OCI-LY1 (cell line): Measurements from ENCODE around the gene DNMT1.

Experiments used
- H2AFZ ChIP-seq: fragments of 200-600 bp; sonication (generic), shearing (Covaris generic); 2 replicates; pipeline ENCODE4 v1.6.0; 2014; ENCODE audit warnings: antibody characterized with exemption, mild to moderate bottlenecking, low read length
- H3F3A ChIP-seq: fragments of 200-600 bp; sonication (generic), shearing (Covaris generic); 2 replicates; pipeline ENCODE4 v1.6.0; 2014; ENCODE audit warnings: mild to moderate bottlenecking, antibody characterized with exemption, low read length, moderate library complexity; ENCODE audit not compliant: insufficient read depth
- H3K27ac ChIP-seq: fragments of 200-600 bp; sonication (generic); 2 replicates; pipeline ENCODE4 v1.5.1; 2014; ENCODE audit warnings: low read length, mixed run types, mild to moderate bottlenecking, low read depth; ENCODE audit not compliant: poor library complexity, severe bottlenecking
- H3K27me3 ChIP-seq: fragments of 200-600 bp; sonication (generic); 2 replicates; pipeline ENCODE4 v1.6.0; 2014; ENCODE audit warnings: antibody characterized with exemption, mild to moderate bottlenecking, low read length, moderate library complexity; ENCODE audit not compliant: insufficient read depth
- H3K36me3 ChIP-seq: fragments of 200-600 bp; sonication (generic); 2 replicates; pipeline ENCODE4 v1.6.1; 2014; ENCODE audit warnings: mild to moderate bottlenecking, antibody characterized with exemption, low read length, moderate library complexity, mixed read lengths; ENCODE audit not compliant: insufficient read depth
- H3K4me1 ChIP-seq: fragments of 200-600 bp; sonication (generic); 2 replicates; pipeline ENCODE4 v1.5.1; 2014; ENCODE audit warnings: mild to moderate bottlenecking, low read length, moderate library complexity; ENCODE audit not compliant: insufficient read depth, severe bottlenecking
- H3K4me2 ChIP-seq: fragments of 200-600 bp; sonication (generic), shearing (Covaris generic); 2 replicates; pipeline ENCODE4 v1.6.1; 2014; ENCODE audit warnings: low read length
- H3K4me3 ChIP-seq: fragments of 200-600 bp; sonication (generic); 2 replicates; pipeline ENCODE4 v1.5.1; 2014; ENCODE audit warnings: low read length, low read depth, mild to moderate bottlenecking, mixed read lengths; ENCODE audit not compliant: poor library complexity, severe bottlenecking
- H3K79me2 ChIP-seq: fragments of 200-600 bp; shearing (Covaris generic); 2 replicates; pipeline ENCODE4 v1.6.1; 2016; ENCODE audit warnings: mixed run types, low read length, mixed read lengths; ENCODE audit not compliant: insufficient read depth
- H3K9ac ChIP-seq: fragments of 200-600 bp; sonication (generic), shearing (Covaris generic); 2 replicates; pipeline ENCODE4 v1.6.1; 2014; ENCODE audit warnings: mild to moderate bottlenecking, low read length, mixed read lengths
- H3K9me2 ChIP-seq: fragments of 200-600 bp; sonication (generic), shearing (Covaris generic); 2 replicates; pipeline ENCODE4 v1.6.1; 2014; ENCODE audit warnings: low read depth, mild to moderate bottlenecking, low read length, mixed read lengths
- H3K9me3 ChIP-seq: fragments of 200-600 bp; shearing (Covaris generic); 2 replicates; pipeline ENCODE4 v1.6.1; 2014; ENCODE audit warnings: low read length, mixed read lengths
- H4K20me1 ChIP-seq: fragments of 200-600 bp; sonication (generic), shearing (Covaris generic); 2 replicates; pipeline ENCODE4 v1.6.0; 2016; ENCODE audit warnings: mild to moderate bottlenecking, low read length; ENCODE audit not compliant: insufficient read depth
- EZH2 ChIP-seq: fragments of 200-600 bp; sonication (generic), shearing (Covaris generic); IDR thresholded peaks from 2 replicates; pipeline ENCODE4 v1.8.0; 2017; ENCODE audit warnings: borderline replicate concordance, mixed run types, mild to moderate bottlenecking, antibody characterized with exemption, low read length, moderate library complexity, mixed read lengths
- TF ChIP-seq, protein P1 (sequence below): fragments of 200-600 bp; sonication (generic), shearing (Covaris generic); IDR thresholded peaks from 2 replicates; pipeline ENCODE4 v1.5.1; 2017; ENCODE audit warnings: mild to moderate bottlenecking, antibody characterized with exemption, low read length, moderate library complexity, mixed read lengths

Gene DNMT1

DNA sequence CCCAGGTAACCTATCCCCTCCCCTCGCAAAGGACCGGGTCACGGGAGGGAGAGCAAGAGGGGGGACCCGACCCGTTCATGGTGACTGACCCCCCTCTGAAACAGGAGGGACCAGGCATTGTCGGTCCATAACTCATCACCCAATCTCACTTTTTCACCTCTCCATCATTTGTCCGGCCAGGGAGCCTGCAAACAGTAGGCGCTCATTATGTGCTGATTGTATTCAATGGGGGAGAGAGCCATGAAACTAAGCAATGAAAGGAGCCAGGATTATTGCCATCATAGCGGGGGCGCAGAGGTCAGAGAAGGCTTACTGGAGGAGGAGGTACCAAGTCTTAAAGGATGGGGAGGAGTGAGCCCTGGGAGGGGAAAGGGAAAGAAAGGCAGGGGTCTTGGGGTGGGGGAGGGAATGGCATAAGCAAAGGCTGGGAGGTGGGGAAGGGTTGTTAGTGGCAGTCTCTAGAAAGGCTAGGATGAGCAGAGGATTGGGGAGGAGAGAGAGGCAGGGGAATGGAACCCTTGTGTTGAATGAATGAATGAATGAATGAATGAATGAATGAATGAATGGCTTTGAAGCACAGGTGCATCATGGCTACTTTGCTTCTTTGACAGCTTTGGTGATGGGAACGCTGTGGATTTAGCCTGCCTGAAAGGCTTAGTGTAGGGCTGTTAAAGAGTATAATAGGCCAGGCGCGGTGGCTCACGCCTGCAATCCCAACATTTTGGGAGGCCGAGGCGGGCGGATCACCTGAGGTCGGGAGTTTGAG, 107.3 kb downstream of the DNMT1 start:
- peaks cover 15% of the 10 kb centered on the region for H3K4me1 ChIP-seq
- H3K9ac ChIP-seq, result peak overlapping the region; percentile 92
- H2AFZ ChIP-seq, result no peak overlapping the region
- peak overlapping the region; percentile 77 for H3K4me2 ChIP-seq
- TF ChIP-seq, protein P1, sequence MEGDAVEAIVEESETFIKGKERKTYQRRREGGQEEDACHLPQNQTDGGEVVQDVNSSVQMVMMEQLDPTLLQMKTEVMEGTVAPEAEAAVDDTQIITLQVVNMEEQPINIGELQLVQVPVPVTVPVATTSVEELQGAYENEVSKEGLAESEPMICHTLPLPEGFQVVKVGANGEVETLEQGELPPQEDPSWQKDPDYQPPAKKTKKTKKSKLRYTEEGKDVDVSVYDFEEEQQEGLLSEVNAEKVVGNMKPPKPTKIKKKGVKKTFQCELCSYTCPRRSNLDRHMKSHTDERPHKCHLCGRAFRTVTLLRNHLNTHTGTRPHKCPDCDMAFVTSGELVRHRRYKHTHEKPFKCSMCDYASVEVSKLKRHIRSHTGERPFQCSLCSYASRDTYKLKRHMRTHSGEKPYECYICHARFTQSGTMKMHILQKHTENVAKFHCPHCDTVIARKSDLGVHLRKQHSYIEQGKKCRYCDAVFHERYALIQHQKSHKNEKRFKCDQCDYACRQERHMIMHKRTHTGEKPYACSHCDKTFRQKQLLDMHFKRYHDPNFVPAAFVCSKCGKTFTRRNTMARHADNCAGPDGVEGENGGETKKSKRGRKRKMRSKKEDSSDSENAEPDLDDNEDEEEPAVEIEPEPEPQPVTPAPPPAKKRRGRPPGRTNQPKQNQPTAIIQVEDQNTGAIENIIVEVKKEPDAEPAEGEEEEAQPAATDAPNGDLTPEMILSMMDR, result no peak
- TF ChIP-seq EZH2, result no peak
- no peaks in the 10 kb centered on the region for H3K9me3 ChIP-seq
- H3K27ac ChIP-seq, result peak overlapping the region; percentile 3
- peak overlapping the region; percentile 92 for H3K4me3 ChIP-seq
- H3K36me3 ChIP-seq, result peaks cover 31% of the 10 kb centered on the region
- no peaks in the 10 kb centered on the region for H3K79me2 ChIP-seq
- no peaks in the 10 kb centered on the region for H3K27me3 ChIP-seq
- H3K9me2 ChIP-seq, result no peaks in the 10 kb centered on the region
- no peaks in the 10 kb centered on the region; the same call in 1 of the 2 replicates for H3F3A ChIP-seq
- H4K20me1 ChIP-seq, result no peaks in the 10 kb centered on the region

DNA sequence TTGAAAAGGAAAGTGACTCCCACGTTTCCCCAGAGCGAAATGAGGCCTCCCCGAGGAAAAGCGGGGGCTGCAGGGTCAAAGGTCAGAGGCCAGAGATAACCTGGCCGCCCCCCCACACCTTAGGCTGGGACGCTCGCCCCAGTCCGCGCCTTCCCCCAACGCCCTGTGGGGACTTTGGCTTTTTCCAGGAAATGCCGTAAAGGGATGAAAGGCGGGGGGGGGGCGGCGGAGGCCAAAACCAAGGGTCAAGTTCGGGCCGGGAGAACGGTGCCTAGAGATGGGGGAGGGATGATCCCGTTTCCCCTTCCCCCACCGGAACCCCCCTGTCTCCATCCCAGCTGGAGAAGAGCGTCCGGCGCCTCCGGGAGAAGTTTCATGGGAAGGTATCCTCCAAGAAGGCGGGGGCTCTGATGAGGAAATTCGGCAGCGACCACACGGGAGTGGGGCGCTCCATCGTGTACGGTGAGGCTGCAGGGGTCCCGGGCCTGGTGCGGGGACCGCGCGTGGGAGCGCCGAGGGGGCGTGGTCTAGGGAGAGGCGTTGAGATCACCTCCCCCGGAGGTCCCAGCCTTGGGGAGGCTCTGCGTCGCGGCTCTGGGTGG, 108.1 kb downstream of the DNMT1 start:
- Histone ChIP-seq H3K27ac (peak overlapping the region; percentile 3), H3K36me3 (peaks cover 23% of the 10 kb centered on the region; the same call in 1 of the 2 replicates), H3K9ac (peak overlapping the region; percentile 92), H3K4me2 (peak overlapping the region; percentile 77), H3K4me3 (peak overlapping the region; percentile 92), H4K20me1 (no peaks in the 10 kb centered on the region), H3K9me3 (no peaks in the 10 kb centered on the region), H3K27me3 (no peaks in the 10 kb centered on the region), H3K9me2 (no peaks in the 10 kb centered on the region), H3F3A (no peaks in the 10 kb centered on the region; the same call in 1 of the 2 replicates), H3K4me1 (peaks cover 15% of the 10 kb centered on the region), H2AFZ (no peak overlapping the region), H3K79me2 (no peaks in the 10 kb centered on the region)
- no peak for TF ChIP-seq EZH2
- TF ChIP-seq, protein P1, result no peak

DNA sequence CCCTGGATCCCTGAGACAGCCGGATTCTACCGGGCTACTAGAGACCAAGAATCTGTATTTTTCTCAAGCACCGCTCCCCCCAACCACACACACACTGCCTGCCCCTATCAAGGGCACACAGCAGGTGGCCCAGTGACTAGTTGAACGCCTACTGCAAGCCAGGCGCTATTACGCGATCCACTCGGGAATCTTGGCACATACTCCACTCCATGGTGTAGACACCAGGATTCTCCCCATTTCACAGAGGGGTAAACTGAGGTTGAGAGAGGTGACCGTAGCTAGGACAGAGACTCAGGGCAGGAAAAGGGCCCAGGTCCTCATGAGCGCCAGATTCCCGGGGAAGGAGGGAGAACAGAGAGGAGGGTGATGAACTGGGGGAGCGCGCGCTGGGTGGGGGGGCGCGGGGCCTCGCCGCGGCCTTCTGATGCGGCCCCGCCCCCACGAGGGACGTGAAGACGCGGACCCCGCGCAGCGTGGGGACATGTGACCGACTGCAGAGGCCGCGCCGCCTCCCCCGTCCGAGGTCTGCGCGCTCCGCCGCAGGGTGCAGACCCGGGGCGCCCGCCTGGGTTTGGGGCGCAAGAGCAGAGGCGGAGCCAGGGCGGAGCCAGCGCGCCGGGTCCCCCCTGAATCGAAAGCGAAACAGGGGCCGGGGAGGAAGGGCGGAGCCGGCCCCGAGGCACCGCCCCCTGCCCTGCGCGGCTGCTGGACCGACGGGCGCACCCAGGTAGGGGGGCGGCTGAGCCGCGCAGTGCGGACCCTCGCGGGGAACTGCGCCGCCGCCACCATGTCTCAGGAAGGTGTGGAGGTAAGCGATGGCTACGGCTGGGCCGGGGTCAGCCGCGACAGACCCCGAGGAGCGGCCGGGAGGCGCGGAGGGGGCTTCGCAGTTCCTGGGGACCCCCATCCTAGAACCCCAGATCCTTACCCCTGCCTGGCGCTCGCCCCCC, 108.8 kb downstream of the DNMT1 start, which contains the start of gene SHFL:
Gene SHFL, plus strand, starts transcription at position 677 of the 950 bp plus-strand sequence. Its CDS starts 111 bp downstream, at position 788.
- Histone ChIP-seq H3K27ac (peak within 1 kb of the TSS; percentile 3), H4K20me1 (no peaks in the 10 kb centered on the region), H3K27me3 (no peaks in the 10 kb centered on the region), H3K9me2 (no peaks in the 10 kb centered on the region), H3K79me2 (no peaks in the 10 kb centered on the region), H3K9me3 (no peaks in the 10 kb centered on the region), H2AFZ (no peak within 1 kb of the TSS), H3K9ac (peak within 1 kb of the TSS; percentile 92), H3K4me1 (peaks cover 15% of the 10 kb centered on the region), H3K36me3 (peaks cover 16% of the 10 kb centered on the region; the same call in 1 of the 2 replicates), H3K4me3 (peak within 1 kb of the TSS; percentile 92), H3F3A (no peaks in the 10 kb centered on the region; the same call in 1 of the 2 replicates), H3K4me2 (peak within 1 kb of the TSS; percentile 77)
- TF ChIP-seq, protein P1, result no peak
- no peak for TF ChIP-seq EZH2
